Natural killer cell treated with Interleukin-12 subunit alpha and Interleukin-12 subunit beta and Interleukin-15 and Interleukin-18, amount 100 ng/mL, for 72 hours (primary cell): Measurements from ENCODE around the gene PKHD1. TPM values are rescaled to one million over a fixed set of nuclear protein-coding genes. Genes with fewer than 3 reads are reported as not detected.

Source experiments
- ATAC-seq, 2 donors: fragments of 150-1000 bp; cut with Tn5 transposase in 1 of 2; sonication (Bioruptor Pico), chemical (Tn5 transposase) in 1 of 2; 2 replicates each; pipeline ENCODE4 v1.10.0; 2021
- DNase-seq: peaks from one replicate; pipeline ENCODE4 v3.0.0; 2022; ENCODE audit warnings: low spot score
- H3K27ac Mint-ChIP-seq, 2 donors: 1 replicate in 1 of 2; 2 replicates in 1 of 2; pipeline ENCODE4 v1.8.0; 2022; ENCODE audit warnings: mixed read lengths in 2 of 2, mild to moderate bottlenecking in 1 of 2, moderate library complexity in 1 of 2
- H3K27me3 Mint-ChIP-seq, 2 donors: 1 replicate in 1 of 2; 2 replicates in 1 of 2; pipeline ENCODE4 v1.8.0; 2022; ENCODE audit warnings: mixed read lengths in 2 of 2
- H3K36me3 Mint-ChIP-seq: one replicate; pipeline ENCODE4 v1.8.0; 2022; ENCODE audit warnings: mixed read lengths
- H3K4me1 Mint-ChIP-seq, 2 donors: 1 replicate in 1 of 2; 2 replicates in 1 of 2; pipeline ENCODE4 v1.8.0; 2022; ENCODE audit warnings: low read depth in 2 of 2, mixed read lengths in 2 of 2, mild to moderate bottlenecking in 1 of 2
- H3K4me3 Mint-ChIP-seq: one replicate; pipeline ENCODE4 v1.8.0; 2022; ENCODE audit warnings: mixed read lengths
- H3K9me3 Mint-ChIP-seq: 2 replicates; pipeline ENCODE4 v1.8.0; 2022; ENCODE audit warnings: mixed read lengths
- total RNA-seq, 2 donors: library from RNA; stranded (reverse); gene quantifications; one replicate each; pipeline ENCODE4 v1.2.3, GENCODE V29; 2022

Gene PKHD1
- total RNA-seq, 2 donors from 2014 or later, result not detected

GRCh38 chr6:52046456-52046855 is 41.0 kb downstream of the PKHD1 start:
- no peaks in the 10 kb centered on the region for H3K9me3 Mint-ChIP-seq
- H3K27me3 Mint-ChIP-seq, result peaks cover 28 to 49% of the 10 kb centered on the region in 2 donors
- no peaks in the 10 kb centered on the region for H3K36me3 Mint-ChIP-seq
- DNase-seq (no peak), ATAC-seq (no peak)
- H3K27ac Mint-ChIP-seq, result no peak overlapping the region
- H3K4me3 Mint-ChIP-seq, result no peak overlapping the region
- no peaks in the 10 kb centered on the region for H3K4me1 Mint-ChIP-seq

GRCh38 chr6:52045481-52045880 is 41.9 kb downstream of the PKHD1 start:
- H3K4me3 Mint-ChIP-seq, result no peak overlapping the region
- no peak overlapping the region for H3K27ac Mint-ChIP-seq
- DNase-seq (no peak), ATAC-seq (no peak)
- no peaks in the 10 kb centered on the region for H3K9me3 Mint-ChIP-seq
- peaks cover 28 to 49% of the 10 kb centered on the region in 2 donors for H3K27me3 Mint-ChIP-seq
- H3K36me3 Mint-ChIP-seq, result no peaks in the 10 kb centered on the region
- no peaks in the 10 kb centered on the region for H3K4me1 Mint-ChIP-seq

- Mint-ChIP-seq H3K27me3 (peaks cover 28 to 52% of the 10 kb centered on the region in 2 donors), H3K4me3 (no peak overlapping the region), H3K4me1 (no peaks in the 10 kb centered on the region), H3K27ac (no peak overlapping the region), H3K36me3 (no peaks in the 10 kb centered on the region), H3K9me3 (no peaks in the 10 kb centered on the region)
- ATAC-seq, result no peak
- no peak for DNase-seq
Observed at GRCh38 chr6:52045033-52045432, 42.4 kb downstream of the PKHD1 start.

- ATAC-seq (no peak), DNase-seq (no peak)
- no peaks in the 10 kb centered on the region for H3K4me1 Mint-ChIP-seq
- no peaks in the 10 kb centered on the region for H3K9me3 Mint-ChIP-seq
- no peak overlapping the region for H3K27ac Mint-ChIP-seq
- H3K36me3 Mint-ChIP-seq, result no peaks in the 10 kb centered on the region
- H3K27me3 Mint-ChIP-seq, result peaks cover 26 to 54% of the 10 kb centered on the region in 2 donors
- no peak overlapping the region for H3K4me3 Mint-ChIP-seq
Observed at GRCh38 chr6:52042141-52042885, 45.1 kb downstream of the PKHD1 start.

- Mint-ChIP-seq H3K36me3 (no peaks in the 10 kb centered on the region), H3K27ac (no peak overlapping the region), H3K9me3 (no peaks in the 10 kb centered on the region), H3K27me3 (peaks cover 15 to 48% of the 10 kb centered on the region in 2 donors), H3K4me3 (no peak overlapping the region), H3K4me1 (no peaks in the 10 kb centered on the region)
- ATAC-seq (no peak), DNase-seq (no peak)
Observed at GRCh38 chr6:52041134-52041533, 46.3 kb downstream of the PKHD1 start.

- ATAC-seq (no peak), DNase-seq (no peak)
- no peak overlapping the region for H3K4me3 Mint-ChIP-seq
- H3K27me3 Mint-ChIP-seq, result peaks cover 15 to 32% of the 10 kb centered on the region in 2 donors
- no peaks in the 10 kb centered on the region for H3K4me1 Mint-ChIP-seq
- H3K27ac Mint-ChIP-seq, result no peak overlapping the region
- peaks cover 2% of the 10 kb centered on the region for H3K36me3 Mint-ChIP-seq
- H3K9me3 Mint-ChIP-seq, result no peaks in the 10 kb centered on the region
Observed at GRCh38 chr6:52027699-52028098, 59.7 kb downstream of the PKHD1 start.

GRCh38 chr6:52024451-52025068 is 62.9 kb downstream of the PKHD1 start:
- H3K9me3 Mint-ChIP-seq, result no peaks in the 10 kb centered on the region
- no peak overlapping the region for H3K4me3 Mint-ChIP-seq
- no peaks in the 10 kb centered on the region for H3K4me1 Mint-ChIP-seq
- H3K27ac Mint-ChIP-seq, result no peak overlapping the region
- DNase-seq (no peak), ATAC-seq (no peak)
- no peaks in the 10 kb centered on the region for H3K36me3 Mint-ChIP-seq
- H3K27me3 Mint-ChIP-seq, result peaks cover 12 to 35% of the 10 kb centered on the region in 2 donors

GRCh38 chr6:52022675-52023074 is 64.7 kb downstream of the PKHD1 start:
- H3K27me3 Mint-ChIP-seq, result peaks cover 11 to 29% of the 10 kb centered on the region in 2 donors
- no peaks in the 10 kb centered on the region for H3K4me1 Mint-ChIP-seq
- H3K36me3 Mint-ChIP-seq, result no peaks in the 10 kb centered on the region
- H3K9me3 Mint-ChIP-seq, result no peaks in the 10 kb centered on the region
- ATAC-seq, result no peak
- DNase-seq, result no peak
- H3K27ac Mint-ChIP-seq, result no peak overlapping the region
- no peak overlapping the region for H3K4me3 Mint-ChIP-seq

GRCh38 chr6:52020945-52021570 is 66.4 kb downstream of the PKHD1 start:
- Mint-ChIP-seq H3K4me1 (no peaks in the 10 kb centered on the region), H3K4me3 (no peak overlapping the region), H3K27ac (no peak overlapping the region), H3K36me3 (no peaks in the 10 kb centered on the region), H3K9me3 (no peaks in the 10 kb centered on the region), H3K27me3 (peaks cover 5 to 21% of the 10 kb centered on the region in 2 donors)
- ATAC-seq (no peak), DNase-seq (no peak)

GRCh38 chr6:52019881-52020280 is 67.5 kb downstream of the PKHD1 start:
- H3K9me3 Mint-ChIP-seq, result no peaks in the 10 kb centered on the region
- peaks cover 5 to 21% of the 10 kb centered on the region in 2 donors for H3K27me3 Mint-ChIP-seq
- ATAC-seq, result no peak
- no peaks in the 10 kb centered on the region for H3K36me3 Mint-ChIP-seq
- no peak overlapping the region for H3K4me3 Mint-ChIP-seq
- no peaks in the 10 kb centered on the region for H3K4me1 Mint-ChIP-seq
- no peak overlapping the region for H3K27ac Mint-ChIP-seq
- no peak for DNase-seq

GRCh38 chr6:52019092-52019491 is 68.3 kb downstream of the PKHD1 start:
- Mint-ChIP-seq H3K9me3 (no peaks in the 10 kb centered on the region), H3K27me3 (peaks cover 11 to 28% of the 10 kb centered on the region in 2 donors), H3K36me3 (no peaks in the 10 kb centered on the region), H3K4me1 (no peaks in the 10 kb centered on the region), H3K4me3 (no peak overlapping the region), H3K27ac (no peak overlapping the region)
- ATAC-seq, result no peak
- DNase-seq, result no peak

GRCh38 chr6:52016915-52017748 is 70.3 kb downstream of the PKHD1 start:
- H3K4me1 Mint-ChIP-seq, result no peaks in the 10 kb centered on the region
- H3K27ac Mint-ChIP-seq, result no peak overlapping the region
- peaks cover 16 to 35% of the 10 kb centered on the region in 2 donors for H3K27me3 Mint-ChIP-seq
- DNase-seq (no peak), ATAC-seq (no peak)
- no peaks in the 10 kb centered on the region for H3K9me3 Mint-ChIP-seq
- H3K36me3 Mint-ChIP-seq, result no peaks in the 10 kb centered on the region
- no peak overlapping the region for H3K4me3 Mint-ChIP-seq

GRCh38 chr6:52015953-52016352 is 71.5 kb downstream of the PKHD1 start:
- no peak overlapping the region for H3K4me3 Mint-ChIP-seq
- no peaks in the 10 kb centered on the region for H3K36me3 Mint-ChIP-seq
- H3K9me3 Mint-ChIP-seq, result no peaks in the 10 kb centered on the region
- H3K27ac Mint-ChIP-seq, result no peak overlapping the region
- H3K27me3 Mint-ChIP-seq, result peaks cover 16 to 26% of the 10 kb centered on the region in 2 donors
- H3K4me1 Mint-ChIP-seq, result no peaks in the 10 kb centered on the region
- ATAC-seq (no peak), DNase-seq (no peak)
